ENCODE data around the gene DAB1.
"Not testable (repeated sequence)": the region's sequence is repeated elsewhere in the genome, so short reads cannot be mapped to it uniquely, and the experiment has no call there.

DAB1 gene

DNA sequence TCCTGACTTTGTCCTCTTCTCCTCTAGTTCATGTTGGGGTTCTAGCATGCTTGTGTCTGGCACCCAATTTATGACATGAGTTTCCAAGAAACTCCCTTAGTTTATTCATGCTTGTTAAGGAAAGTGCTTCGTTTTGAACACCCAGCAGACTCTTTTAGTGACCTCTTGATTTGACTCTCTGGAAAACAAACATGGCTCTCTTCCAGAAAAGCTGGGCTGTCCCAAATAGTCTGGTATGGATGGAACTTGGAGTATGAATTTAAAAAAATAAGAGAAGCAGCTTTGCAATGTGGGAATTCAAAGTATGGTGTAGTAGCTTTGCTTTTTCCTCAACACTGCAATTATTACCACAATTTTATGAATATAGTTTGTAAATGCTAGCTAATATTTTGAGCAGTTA is 314.6 kb downstream of the DAB1 start:
- no peak for DNase-seq

DNA sequence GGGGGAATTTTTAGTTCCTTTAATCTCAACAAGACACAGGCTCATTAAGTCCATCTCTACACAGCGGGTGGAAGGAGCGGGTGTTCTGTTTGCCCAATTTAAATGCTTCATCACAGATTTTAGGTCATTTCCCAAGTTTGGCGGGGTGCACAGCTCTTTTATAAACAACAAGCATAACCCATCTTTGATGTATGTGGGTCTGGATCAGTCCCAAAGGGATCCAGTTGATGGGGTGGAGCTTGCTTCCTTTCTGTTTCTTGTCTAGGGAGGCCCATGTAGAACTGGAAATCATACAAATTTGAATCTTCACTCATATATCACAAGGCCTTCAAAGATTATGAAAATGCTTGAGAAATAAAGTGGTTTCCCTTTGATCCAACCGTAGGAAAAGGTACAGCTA is 317.6 kb downstream of the DAB1 start:
- no peak for DNase-seq

- DNase-seq = no peak
These were observed 321.1 kb downstream of the DAB1 start for GRCh38 chr1:57102561-57103326.

DNA sequence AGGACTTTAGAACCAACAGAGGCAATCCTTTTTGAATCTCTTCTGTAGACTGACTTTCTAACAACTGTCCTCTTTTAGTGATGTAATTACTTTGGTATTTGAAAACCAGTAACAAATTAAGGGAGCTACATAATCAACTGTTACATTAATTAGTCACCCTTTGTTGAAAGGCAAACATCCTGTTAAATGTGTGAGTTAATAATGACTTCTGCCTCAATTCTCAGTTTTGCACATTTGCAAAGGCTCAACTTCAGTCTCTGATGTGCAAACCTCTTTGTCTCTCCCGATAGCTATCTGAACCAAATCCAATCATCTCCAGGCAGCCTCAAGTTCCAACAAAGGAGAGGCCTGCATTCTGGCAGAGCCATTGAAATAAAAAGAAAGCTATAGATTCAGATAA is 322.7 kb downstream of the DAB1 start:
- DNase-seq = no peak

DNA sequence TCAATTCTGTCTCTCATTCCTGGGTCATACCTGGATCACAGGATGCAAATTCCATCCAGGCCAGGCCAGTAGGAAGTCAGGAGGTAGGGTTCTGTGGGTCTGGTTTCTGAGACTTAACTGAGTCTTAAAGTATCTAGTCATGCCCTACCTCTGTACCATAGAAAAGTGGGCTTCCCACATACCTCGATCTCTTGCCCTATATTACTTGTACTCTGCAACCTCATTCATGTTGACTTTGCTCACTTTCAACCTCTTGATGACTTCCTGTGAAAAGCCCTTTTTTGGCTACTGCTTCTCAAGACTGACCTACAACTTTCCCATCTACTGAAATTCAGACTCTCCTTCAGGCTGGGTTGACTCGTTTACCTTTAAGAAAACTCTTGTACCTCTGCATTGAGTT is 329.1 kb downstream of the DAB1 start:
- no peak for DNase-seq

DNA sequence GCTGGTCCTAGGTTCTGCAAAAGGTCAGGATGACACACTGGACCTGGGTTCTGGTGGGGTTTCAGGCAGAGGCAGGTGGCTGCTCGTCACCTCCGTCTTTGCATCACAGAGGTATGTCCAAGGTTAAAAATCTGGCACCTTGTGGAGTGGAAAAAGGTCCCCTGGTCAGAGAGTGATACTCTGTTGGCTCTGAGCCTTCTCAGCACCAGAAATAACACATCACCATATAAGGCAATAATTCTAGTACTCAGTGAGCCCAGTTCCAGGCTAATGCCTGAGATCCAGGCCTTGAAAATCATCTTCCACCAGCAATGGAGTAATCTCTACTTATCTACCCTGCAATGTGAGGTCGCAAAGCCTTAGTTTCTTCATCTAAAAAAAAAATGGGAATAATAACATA is 330.7 kb downstream of the DAB1 start:
- DNase-seq = no peak

DNA sequence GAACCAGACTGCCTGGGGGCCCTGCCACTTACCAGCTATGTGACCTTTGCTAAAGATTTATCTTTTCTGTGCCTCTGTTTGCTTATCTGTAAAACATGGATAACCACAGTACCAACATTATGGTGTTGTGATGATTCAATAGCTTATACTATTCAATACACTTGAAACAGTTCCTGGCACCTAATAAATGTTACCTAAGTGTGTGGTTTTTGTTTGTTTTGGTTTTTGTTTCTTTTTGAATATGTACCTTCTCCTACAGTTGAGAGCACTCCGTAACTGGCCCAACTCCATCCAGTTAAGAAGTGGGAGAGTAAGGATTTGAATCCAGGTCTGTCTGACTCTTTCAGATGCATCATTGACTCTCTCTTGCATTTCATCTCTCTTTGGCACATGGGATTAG is 332.2 kb downstream of the DAB1 start:
- DNase-seq = no peak

DNA sequence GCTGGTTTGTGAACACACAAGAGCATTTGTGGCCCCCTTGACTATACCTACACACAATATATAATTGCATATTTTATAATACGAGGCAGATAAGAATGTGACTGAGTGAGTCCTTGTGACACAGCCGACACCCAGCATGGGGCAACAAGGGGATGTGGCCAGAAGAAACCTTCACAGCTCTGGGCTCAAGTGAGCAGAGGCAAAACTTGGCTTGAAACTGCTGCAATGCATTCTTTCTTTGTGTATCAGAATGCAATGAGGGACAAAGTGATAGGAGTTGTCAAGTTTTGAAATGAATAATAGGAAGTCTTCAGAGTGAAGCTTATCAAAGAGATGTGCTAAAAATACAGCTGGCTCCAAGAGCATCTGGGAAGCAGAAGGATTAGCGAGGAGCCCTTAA is 334.0 kb downstream of the DAB1 start:
- no peak for DNase-seq

GRCh38 chr1:57089221-57089620 is 334.6 kb downstream of the DAB1 start:
- no peak for DNase-seq

- DNase-seq = no peak
These were observed 335.2 kb downstream of the DAB1 start for GRCh38 chr1:57088653-57089052.

DNA sequence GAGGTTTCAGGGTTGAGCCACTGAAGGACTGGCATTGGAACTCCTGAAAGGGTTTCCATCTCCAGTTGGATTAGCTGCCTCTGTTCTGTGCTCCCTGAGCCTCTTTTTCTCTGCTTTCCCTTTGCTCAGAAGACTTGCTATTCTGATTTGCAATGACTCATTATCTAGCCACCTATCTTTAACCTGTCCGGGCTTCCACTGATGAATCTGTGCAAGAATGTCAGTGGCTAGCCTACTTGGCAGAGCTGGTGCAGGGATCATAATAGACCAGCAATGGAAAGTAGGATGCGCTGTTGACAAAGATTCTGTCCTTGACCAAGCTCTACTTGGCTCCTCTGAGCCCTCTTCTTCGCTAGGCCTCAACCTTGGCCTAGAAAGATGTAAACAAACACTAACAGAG is 336.2 kb downstream of the DAB1 start:
- not testable (repeated sequence) for DNase-seq

GRCh38 chr1:57086154-57086553 is 337.7 kb downstream of the DAB1 start:
- no peak for DNase-seq

- DNase-seq = no peak
These were observed 339.2 kb downstream of the DAB1 start for GRCh38 chr1:57084701-57085100.

- no peak for DNase-seq
These were observed 341.0 kb downstream of the DAB1 start for GRCh38 chr1:57082711-57083439.

DNA sequence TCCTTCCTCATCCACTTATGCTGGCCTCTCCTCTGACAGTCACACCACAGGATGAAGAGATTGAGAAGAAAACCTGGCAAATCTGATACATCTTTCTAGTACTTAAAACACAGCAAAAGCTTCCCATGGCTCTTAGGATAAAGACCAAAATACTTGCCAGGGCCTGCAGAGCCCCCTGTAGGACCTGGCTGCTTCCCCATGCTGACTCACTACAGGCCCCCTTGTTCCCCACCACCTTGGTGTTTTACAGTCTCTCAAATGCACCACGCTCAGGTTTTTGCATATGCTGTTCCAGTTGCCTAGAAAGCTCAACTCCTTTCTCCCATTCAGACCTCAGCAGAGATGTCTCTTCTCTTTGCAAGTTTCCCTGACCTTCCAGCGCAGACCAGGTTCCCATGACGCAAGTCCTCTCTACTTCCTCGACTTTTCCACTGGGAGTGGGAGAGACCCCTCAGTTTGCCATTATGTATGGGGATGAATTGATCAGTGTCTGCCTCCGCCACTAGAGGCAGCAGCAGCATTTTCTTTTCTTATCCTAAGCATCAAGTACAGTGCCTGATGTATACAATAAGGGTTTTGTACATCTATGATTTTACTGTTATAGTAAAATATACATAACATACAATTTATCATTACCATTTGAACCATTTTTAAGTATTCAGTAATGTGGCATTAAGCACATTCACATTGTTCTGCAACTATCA is 344.3 kb downstream of the DAB1 start:
- DNase-seq = no peak

DNA sequence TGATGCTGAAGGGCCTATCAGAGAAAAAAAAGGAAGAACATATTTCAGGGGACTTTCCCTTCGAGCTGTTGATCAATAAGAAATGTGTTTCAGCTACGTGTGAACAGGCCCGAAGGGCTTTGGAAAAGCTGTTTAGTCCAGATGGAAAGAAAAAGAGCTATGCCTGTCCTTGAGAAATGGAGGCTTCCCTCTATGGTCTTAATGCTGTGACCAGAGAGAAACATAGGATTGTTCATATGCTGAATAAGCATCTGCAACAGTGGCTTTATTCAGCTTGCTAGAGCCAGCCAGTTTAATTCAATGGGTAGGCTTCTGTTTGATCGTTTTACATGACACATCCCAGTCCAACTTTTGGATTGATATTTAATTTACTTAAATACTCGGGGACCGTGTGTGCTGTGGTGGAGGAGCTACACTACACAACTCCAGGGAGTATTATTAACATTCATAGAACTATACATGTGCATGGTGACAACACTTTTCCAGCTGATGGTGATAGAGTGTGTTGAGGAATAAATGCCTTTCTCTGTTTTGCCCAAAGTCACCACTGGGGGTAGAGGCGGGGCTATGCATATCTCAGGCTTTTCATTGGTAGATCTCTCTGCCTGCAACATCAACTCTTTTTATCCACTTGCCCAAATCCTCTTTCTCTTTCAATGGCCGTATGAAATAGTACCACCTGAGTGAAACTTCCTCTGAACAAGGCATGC is 351.3 kb downstream of the DAB1 start:
- no peak for DNase-seq

DNA sequence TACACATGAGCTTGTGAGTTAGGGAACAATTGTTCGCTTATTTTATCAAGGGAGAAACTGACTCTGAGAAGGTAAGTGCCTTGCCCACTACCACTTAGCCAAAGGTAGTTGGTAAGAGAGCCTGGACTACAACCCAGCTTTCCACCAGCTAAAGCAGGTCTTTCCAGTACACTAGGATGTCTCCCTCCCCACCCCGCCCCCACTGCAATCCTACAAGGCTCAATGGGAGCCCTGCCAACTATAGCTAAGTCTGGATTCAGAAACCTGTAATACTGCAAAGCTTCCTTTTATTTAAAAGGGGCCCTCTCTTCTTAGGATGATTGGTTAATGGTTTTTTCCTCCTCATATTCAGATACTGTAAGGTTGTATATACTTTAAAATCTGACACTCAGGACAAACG is 356.0 kb downstream of the DAB1 start:
- no peak for DNase-seq

- DNase-seq = no peak
These were observed 356.8 kb downstream of the DAB1 start for GRCh38 chr1:57066980-57067610.

- DNase-seq = no peak
These were observed 358.4 kb downstream of the DAB1 start for GRCh38 chr1:57065442-57065841.

DNA sequence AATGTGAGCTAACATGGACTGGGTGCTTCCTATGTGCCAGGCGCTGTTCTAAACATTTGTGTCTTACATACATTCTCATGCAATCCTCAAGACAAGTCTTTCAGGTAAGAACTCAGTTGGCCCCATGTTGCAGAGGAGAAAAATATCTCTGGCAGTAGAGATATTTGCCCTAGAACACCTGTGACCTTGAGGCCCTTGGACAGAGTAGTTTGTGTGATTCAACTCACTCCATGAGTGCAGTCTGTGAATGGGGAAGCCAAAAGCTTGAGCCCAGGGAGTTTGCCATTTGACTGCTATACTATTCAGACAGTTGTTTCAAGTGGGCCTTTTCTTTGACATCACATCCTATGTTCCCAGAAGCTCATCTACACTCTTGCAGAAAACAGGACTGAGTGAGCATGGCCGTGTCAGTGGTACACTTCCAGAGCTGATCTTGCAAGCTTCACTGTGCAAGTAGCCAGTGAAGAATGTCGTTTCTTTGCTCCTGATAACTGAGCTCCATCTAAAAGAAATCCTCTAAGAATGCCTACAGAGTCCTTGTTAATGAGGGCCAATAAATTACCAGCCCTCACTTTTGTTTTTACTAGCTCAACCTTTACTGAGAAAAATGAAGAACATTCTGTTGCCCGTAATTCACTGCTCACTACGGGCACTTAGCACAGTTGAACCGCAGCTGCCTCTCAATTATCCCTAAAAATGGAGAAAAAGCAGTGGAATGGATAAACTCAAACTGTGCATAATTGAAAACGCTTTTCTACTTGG is 359.3 kb downstream of the DAB1 start:
- DNase-seq = no peak

GRCh38 chr1:57063406-57064125 is 360.3 kb downstream of the DAB1 start:
- no peak for DNase-seq
